GM12875 (cell line): Measurements from ENCODE around the gene PARD3.
"Not testable (repeated sequence)": the region's sequence is repeated elsewhere in the genome, so short reads cannot be mapped to it uniquely, and the experiment has no call there.

Experiments used
- H3K4me3 ChIP-seq: one replicate; pipeline ENCODE4 v1.5.1; 2011; ENCODE audit warnings: low read depth, low read length, control low read depth
- CTCF ChIP-seq: IDR thresholded peaks from 2 replicates; pipeline ENCODE4 v1.5.1; 2011; ENCODE audit warnings: low read depth, mild to moderate bottlenecking, control low read depth, inconsistent platforms, low read length, moderate library complexity, borderline replicate concordance; ENCODE audit not compliant: insufficient read depth

Gene PARD3

GRCh38 chr10:34396663-34397062 is 418.4 kb downstream of the PARD3 start:
- no peak for TF ChIP-seq CTCF
- no peak overlapping the region for H3K4me3 ChIP-seq

GRCh38 chr10:34392641-34393170 is 422.4 kb downstream of the PARD3 start:
- TF ChIP-seq CTCF: no peak

GRCh38 chr10:34391168-34391567 is 423.9 kb downstream of the PARD3 start:
- H3K4me3 ChIP-seq: not testable (repeated sequence)

More at GRCh38 chr10:34392641-34393170, 422.4 kb downstream of the PARD3 start:
- H3K4me3 ChIP-seq: no peak overlapping the region

- no peak for TF ChIP-seq CTCF
Observed at GRCh38 chr10:34389801-34390200, 425.3 kb downstream of the PARD3 start.

GRCh38 chr10:34386921-34387320 is 428.2 kb downstream of the PARD3 start:
- no peak for TF ChIP-seq CTCF
- no peak overlapping the region for H3K4me3 ChIP-seq

More at GRCh38 chr10:34389801-34390200, 425.3 kb downstream of the PARD3 start:
- no peak overlapping the region for H3K4me3 ChIP-seq

GRCh38 chr10:34384372-34384771 is 430.7 kb downstream of the PARD3 start:
- no peak for TF ChIP-seq CTCF

GRCh38 chr10:34382626-34383025 is 432.5 kb downstream of the PARD3 start:
- H3K4me3 ChIP-seq: no peak overlapping the region
- TF ChIP-seq CTCF: no peak

More at GRCh38 chr10:34384372-34384771, 430.7 kb downstream of the PARD3 start:
- H3K4me3 ChIP-seq: no peak overlapping the region

GRCh38 chr10:34380856-34381255 is 434.2 kb downstream of the PARD3 start:
- no peak overlapping the region for H3K4me3 ChIP-seq
- no peak for TF ChIP-seq CTCF
